H9 (cell line): ENCODE data around the gene ADAMTS17. TPM values are rescaled to one million over a fixed set of nuclear protein-coding genes. Genes with fewer than 3 reads are reported as not detected.

Experiments
- DNase-seq: peaks from one replicate; pipeline ENCODE4 v3.0.0-alpha.2; 2017
- H2AFZ ChIP-seq: one replicate; pipeline ENCODE4 v1.6.1; 2013; ENCODE audit warnings: mild to moderate bottlenecking, low read length, control low read depth, moderate library complexity
- H2AK5ac ChIP-seq: 2 replicates; pipeline ENCODE4 v1.6.1; 2013; ENCODE audit warnings: low read length, control low read depth, mixed read lengths; ENCODE audit not compliant: insufficient read length
- H2BK120ac ChIP-seq: one replicate; pipeline ENCODE4 v1.6.1; 2013; ENCODE audit warnings: low read depth, mild to moderate bottlenecking, low read length, control low read depth, inconsistent platforms; ENCODE audit not compliant: poor library complexity, severe bottlenecking
- H2BK12ac ChIP-seq: 2 replicates; pipeline ENCODE4 v1.6.1; 2013; ENCODE audit warnings: low read length, control low read depth, mixed read lengths, low read depth; ENCODE audit not compliant: insufficient read length
- H2BK15ac ChIP-seq: 2 replicates; pipeline ENCODE4 v1.6.1; 2013; ENCODE audit warnings: low read depth, low read length, control low read depth
- H2BK20ac ChIP-seq: one replicate; pipeline ENCODE4 v1.6.1; 2013; ENCODE audit warnings: low read depth, mild to moderate bottlenecking, low read length, control low read depth, inconsistent platforms; ENCODE audit not compliant: poor library complexity, severe bottlenecking
- H2BK5ac ChIP-seq: 2 replicates; pipeline ENCODE4 v1.6.1; 2013; ENCODE audit warnings: low read length, control low read depth, mixed read lengths; ENCODE audit not compliant: insufficient read length
- H3K14ac ChIP-seq: 2 replicates; pipeline ENCODE4 v1.6.1; 2013; ENCODE audit warnings: low read length, control low read depth; ENCODE audit not compliant: insufficient read depth
- H3K18ac ChIP-seq: 2 replicates; pipeline ENCODE4 v1.6.1; 2013; ENCODE audit warnings: low read depth, mild to moderate bottlenecking, mixed read lengths, low read length, control low read depth; ENCODE audit not compliant: insufficient read length
- H3K23ac ChIP-seq: 2 replicates; pipeline ENCODE4 v1.6.1; 2013; ENCODE audit warnings: low read length, control low read depth, mixed read lengths, low read depth; ENCODE audit not compliant: insufficient read length
- H3K23me2 ChIP-seq: 2 replicates; pipeline ENCODE4 v1.6.1; 2013; ENCODE audit warnings: low read depth, mild to moderate bottlenecking, mixed read lengths, low read length, control low read depth; ENCODE audit not compliant: insufficient read length, poor library complexity, severe bottlenecking
- H3K27ac ChIP-seq: 2 replicates; pipeline ENCODE4 v1.5.1; 2013; ENCODE audit warnings: low read length, control low read depth, mixed read lengths, low read depth; ENCODE audit not compliant: insufficient read length
- H3K27me3 ChIP-seq: 2 replicates; pipeline ENCODE4 v1.6.1; 2013; ENCODE audit warnings: low read length, control low read depth, inconsistent platforms; ENCODE audit not compliant: insufficient read depth
- H3K4ac ChIP-seq: 2 replicates; pipeline ENCODE4 v1.6.1; 2013; ENCODE audit warnings: low read depth, mild to moderate bottlenecking, control low read depth, inconsistent platforms, low read length, moderate library complexity
- H3K4me1 ChIP-seq: 2 replicates; pipeline ENCODE4 v1.6.1; 2013; ENCODE audit warnings: low read length, control low read depth, inconsistent platforms; ENCODE audit not compliant: insufficient read depth
- H3K4me2 ChIP-seq: 2 replicates; pipeline ENCODE4 v1.6.1; 2013; ENCODE audit warnings: low read length, control low read depth, mixed read lengths; ENCODE audit not compliant: insufficient read length, insufficient read depth
- H3K56ac ChIP-seq: 2 replicates; pipeline ENCODE4 v1.6.1; 2013; ENCODE audit warnings: low read depth, mild to moderate bottlenecking, mixed read lengths, low read length, control low read depth; ENCODE audit not compliant: insufficient read length
- H3K79me1 ChIP-seq: 2 replicates; pipeline ENCODE4 v1.6.1; 2013; ENCODE audit warnings: low read depth, mild to moderate bottlenecking, moderate library complexity, low read length, control low read depth, inconsistent platforms; ENCODE audit not compliant: insufficient read depth, poor library complexity, severe bottlenecking
- H3K79me2 ChIP-seq: 2 replicates; pipeline ENCODE4 v1.6.1; 2013; ENCODE audit warnings: low read length, control low read depth, inconsistent platforms; ENCODE audit not compliant: insufficient read depth
- H3K9ac ChIP-seq: 2 replicates; pipeline ENCODE4 v1.6.1; 2013; ENCODE audit warnings: low read length, control low read depth, mixed read lengths; ENCODE audit not compliant: insufficient read length; ENCODE audit errors: extremely low read depth
- H3K9me3 ChIP-seq: one replicate; pipeline ENCODE4 v1.6.1; 2013; ENCODE audit warnings: low read depth, low read length, inconsistent platforms; ENCODE audit not compliant: control insufficient read depth
- H3T11ph ChIP-seq: one replicate; pipeline ENCODE4 v1.6.1; 2013; ENCODE audit warnings: mild to moderate bottlenecking, low read length, control low read depth, inconsistent platforms
- H4K20me1 ChIP-seq: one replicate; pipeline ENCODE4 v1.6.1; 2013; ENCODE audit not compliant: control insufficient read depth, insufficient read length, insufficient read depth
- H4K5ac ChIP-seq: 2 replicates; pipeline ENCODE4 v1.6.1; 2013; ENCODE audit warnings: low read depth, mild to moderate bottlenecking, mixed read lengths, low read length, control low read depth; ENCODE audit not compliant: insufficient read length
- H4K8ac ChIP-seq: replicated peaks from 2 replicates; pipeline ENCODE4 v1.6.1; 2013; ENCODE audit warnings: low read length, control low read depth, mixed read lengths, low read depth; ENCODE audit not compliant: insufficient read length
- H4K91ac ChIP-seq: 2 replicates; pipeline ENCODE4 v1.6.1; 2013; ENCODE audit warnings: low read depth, mild to moderate bottlenecking, moderate library complexity, mixed read lengths, low read length, control low read depth; ENCODE audit not compliant: insufficient read length
- H3K27ac Mint-ChIP-seq, 3 experiments: 2 replicates in 2 of 3; 3 replicates in 1 of 3; pipeline ENCODE4 v1.8.0; 2020 to 2021; ENCODE audit warnings: mixed read lengths in 3 of 3, mild to moderate bottlenecking in 1 of 3, moderate library complexity in 1 of 3
- H3K27me3 Mint-ChIP-seq: 2 replicates; pipeline ENCODE4 v1.8.0; 2021; ENCODE audit warnings: low read depth, mild to moderate bottlenecking, moderate library complexity, mixed read lengths
- H3K36me3 Mint-ChIP-seq, 3 experiments: 2 replicates in 2 of 3; 3 replicates in 1 of 3; pipeline ENCODE4 v1.8.0; 2020 to 2021; ENCODE audit warnings: low read depth in 3 of 3, mixed read lengths in 3 of 3; ENCODE audit not compliant: insufficient read depth in 1 of 3
- H3K4me1 Mint-ChIP-seq, 2 experiments: 2 replicates each; pipeline ENCODE4 v1.8.0; 2020; ENCODE audit warnings: mixed read lengths in 2 of 2
- H3K4me3 Mint-ChIP-seq, 2 experiments: 2 replicates in 1 of 2; 3 replicates in 1 of 2; pipeline ENCODE4 v1.8.0; 2020 to 2021; ENCODE audit warnings: mild to moderate bottlenecking in 2 of 2, mixed read lengths in 2 of 2, moderate library complexity in 1 of 2
- H3K9me3 Mint-ChIP-seq, 2 experiments: 2 replicates in 1 of 2; 3 replicates in 1 of 2; pipeline ENCODE4 v1.8.0; 2020; ENCODE audit warnings: mild to moderate bottlenecking in 2 of 2, mixed read lengths in 2 of 2, moderate library complexity in 1 of 2
- WGBS: extraction: QIAGEN DNeasy Blood & Tissue Kit; methylation state at CpG from one replicate; pipeline ENCODE4 v1.1.7; 2013; ENCODE audit warnings: missing lambda C conversion rate, low lambda C conversion rate, mixed read lengths; ENCODE audit not compliant: insufficient read length; ENCODE audit errors: extremely low coverage; 5-methylcytosine and 5-hydroxymethylcytosine counted together
- total RNA-seq: library from RNA; stranded (reverse); gene quantifications from 2 replicates; pipeline ENCODE4 v1.2.1, GENCODE V29; 2021
- TF ChIP-seq, protein P1 (sequence below): fragments of 200-600 bp; sonication (generic); conservative IDR thresholded peaks from 3 replicates; pipeline ENCODE4 v1.8.0; 2021; ENCODE audit warnings: antibody characterized with exemption, mild to moderate bottlenecking

The ADAMTS17 gene
- total RNA-seq, 1 experiment from 2014 or later = 2.9 TPM

DNA sequence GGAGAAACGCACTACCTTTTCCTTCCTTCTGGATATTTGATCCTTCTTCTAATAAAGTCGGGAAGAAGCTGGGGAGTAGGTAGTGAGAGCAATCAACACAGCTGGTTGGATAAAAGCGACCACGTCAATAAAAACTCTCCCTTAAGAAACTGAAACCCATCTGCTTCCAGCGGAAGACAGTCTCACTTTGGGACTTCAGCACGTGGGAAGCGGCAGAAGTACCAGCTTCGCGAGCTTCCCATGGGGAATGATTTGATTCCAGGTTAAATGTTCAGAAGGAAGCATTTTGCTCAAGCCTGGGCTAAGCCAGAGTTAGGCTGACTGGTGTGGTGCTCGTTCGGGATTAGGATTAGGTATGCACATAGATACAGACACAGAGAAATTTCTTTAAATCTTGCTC lies 346.2 kb downstream of the ADAMTS17 start:
- Mint-ChIP-seq H3K4me3 (no peak overlapping the region; a peak in 1 of 5 replicates), H3K36me3 (no peaks in the 10 kb centered on the region; a peak in 1 of 7 replicates), H3K9me3 (no peaks in the 10 kb centered on the region), H3K27ac (peak overlapping the region in 1 of 3 experiments; percentile 45; a peak in 3 of 7 replicates), H3K4me1 (peaks cover 32 to 41% of the 10 kb centered on the region in 2 experiments), H3K27me3 (peaks cover 9% of the 10 kb centered on the region)
- H3K9ac ChIP-seq = no peak overlapping the region
- no peak overlapping the region for H4K91ac ChIP-seq
- no peak overlapping the region for H3K23ac ChIP-seq
- no peak overlapping the region for H2BK12ac ChIP-seq
- H2AK5ac ChIP-seq = no peak overlapping the region
- H2BK120ac ChIP-seq = no peak overlapping the region
- no peak overlapping the region for H3K14ac ChIP-seq
- no peaks in the 10 kb centered on the region for H4K20me1 ChIP-seq
- H3K23me2 ChIP-seq = no peaks in the 10 kb centered on the region
- no peaks in the 10 kb centered on the region for H3K27me3 ChIP-seq
- H2BK15ac ChIP-seq = no peak overlapping the region
- H3K56ac ChIP-seq = no peak overlapping the region
- no peaks in the 10 kb centered on the region for H3K9me3 ChIP-seq
- TF ChIP-seq, protein P1, sequence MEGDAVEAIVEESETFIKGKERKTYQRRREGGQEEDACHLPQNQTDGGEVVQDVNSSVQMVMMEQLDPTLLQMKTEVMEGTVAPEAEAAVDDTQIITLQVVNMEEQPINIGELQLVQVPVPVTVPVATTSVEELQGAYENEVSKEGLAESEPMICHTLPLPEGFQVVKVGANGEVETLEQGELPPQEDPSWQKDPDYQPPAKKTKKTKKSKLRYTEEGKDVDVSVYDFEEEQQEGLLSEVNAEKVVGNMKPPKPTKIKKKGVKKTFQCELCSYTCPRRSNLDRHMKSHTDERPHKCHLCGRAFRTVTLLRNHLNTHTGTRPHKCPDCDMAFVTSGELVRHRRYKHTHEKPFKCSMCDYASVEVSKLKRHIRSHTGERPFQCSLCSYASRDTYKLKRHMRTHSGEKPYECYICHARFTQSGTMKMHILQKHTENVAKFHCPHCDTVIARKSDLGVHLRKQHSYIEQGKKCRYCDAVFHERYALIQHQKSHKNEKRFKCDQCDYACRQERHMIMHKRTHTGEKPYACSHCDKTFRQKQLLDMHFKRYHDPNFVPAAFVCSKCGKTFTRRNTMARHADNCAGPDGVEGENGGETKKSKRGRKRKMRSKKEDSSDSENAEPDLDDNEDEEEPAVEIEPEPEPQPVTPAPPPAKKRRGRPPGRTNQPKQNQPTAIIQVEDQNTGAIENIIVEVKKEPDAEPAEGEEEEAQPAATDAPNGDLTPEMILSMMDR = no peak
- no peak overlapping the region for H4K8ac ChIP-seq
- H3K79me1 ChIP-seq = no peaks in the 10 kb centered on the region
- DNase-seq = no peak
- no peaks in the 10 kb centered on the region for H3K79me2 ChIP-seq
- no peak overlapping the region for H2AFZ ChIP-seq
- no peaks in the 10 kb centered on the region for H3K4me1 ChIP-seq
- no peak overlapping the region for H3K4ac ChIP-seq
- H3K4me2 ChIP-seq = no peak overlapping the region
- no peak overlapping the region for H2BK20ac ChIP-seq
- no peak overlapping the region for H3T11ph ChIP-seq
- no peak overlapping the region for H3K27ac ChIP-seq
- no peak overlapping the region for H3K18ac ChIP-seq
- no CpG with 5 or more reads among the region's 11 CpGs for WGBS
- no peak overlapping the region for H2BK5ac ChIP-seq
- H4K5ac ChIP-seq = no peak overlapping the region
